ENCODE results near the gene ZDHHC1. TPM values are rescaled to one million over a fixed set of nuclear protein-coding genes. Genes with fewer than 3 reads are reported as not detected.

Gene ZDHHC1
- 4.2 to 7.1 TPM (median 6.6 TPM) in 5 replicates for total RNA-seq (2022; extraction: Qiagen RNA extraction)

DNA sequence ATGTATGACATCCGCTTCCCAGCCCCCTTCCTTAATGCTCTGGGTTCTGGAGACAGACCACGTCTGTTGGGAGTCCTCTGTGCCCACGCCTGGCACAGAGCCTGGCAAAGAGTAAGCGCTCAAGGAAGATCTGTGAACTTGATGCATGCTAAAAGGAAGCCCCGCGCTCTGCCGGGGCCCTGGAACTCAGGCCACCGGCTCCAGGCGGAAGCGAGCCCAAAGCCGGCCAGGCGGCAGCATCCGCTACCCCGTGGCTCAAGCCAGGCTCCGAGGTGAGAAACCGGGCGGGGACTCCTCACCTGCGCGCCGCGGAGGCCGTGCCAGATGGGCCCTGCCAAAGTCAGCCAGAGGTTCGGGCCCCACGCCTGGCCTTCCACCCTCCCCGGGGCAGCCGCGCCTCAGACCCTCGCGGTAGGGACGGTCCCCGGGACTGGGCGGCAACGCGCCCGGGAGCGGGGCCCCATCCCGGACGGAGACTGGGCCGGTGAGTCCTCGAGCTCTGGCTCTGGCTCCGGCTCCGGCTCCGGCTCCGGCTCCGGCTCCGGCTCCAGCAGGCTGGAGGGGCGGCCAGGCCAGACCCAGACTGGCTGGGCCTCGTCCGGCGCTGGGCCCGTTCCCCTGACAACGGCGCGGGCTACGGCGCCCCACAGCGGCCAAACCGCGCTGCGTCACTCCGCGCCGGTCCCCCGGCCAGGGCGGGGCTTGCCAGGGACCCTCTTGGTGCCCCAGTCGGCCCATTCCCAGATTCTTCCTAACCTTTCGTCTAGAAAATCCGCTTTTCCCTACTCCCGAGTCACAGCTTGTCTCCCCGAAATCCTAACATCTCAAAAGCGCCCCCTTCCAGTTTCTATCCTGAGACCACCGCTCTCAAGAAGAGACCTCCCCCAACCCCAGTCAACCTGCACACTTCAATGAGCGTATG, at the start of gene ZDHHC1:
Gene ZDHHC1 (minus strand): TSS at position 606 of the 922 bp plus-strand sequence. CDS start 8,702 bp downstream, outside the sequence.

DNA sequence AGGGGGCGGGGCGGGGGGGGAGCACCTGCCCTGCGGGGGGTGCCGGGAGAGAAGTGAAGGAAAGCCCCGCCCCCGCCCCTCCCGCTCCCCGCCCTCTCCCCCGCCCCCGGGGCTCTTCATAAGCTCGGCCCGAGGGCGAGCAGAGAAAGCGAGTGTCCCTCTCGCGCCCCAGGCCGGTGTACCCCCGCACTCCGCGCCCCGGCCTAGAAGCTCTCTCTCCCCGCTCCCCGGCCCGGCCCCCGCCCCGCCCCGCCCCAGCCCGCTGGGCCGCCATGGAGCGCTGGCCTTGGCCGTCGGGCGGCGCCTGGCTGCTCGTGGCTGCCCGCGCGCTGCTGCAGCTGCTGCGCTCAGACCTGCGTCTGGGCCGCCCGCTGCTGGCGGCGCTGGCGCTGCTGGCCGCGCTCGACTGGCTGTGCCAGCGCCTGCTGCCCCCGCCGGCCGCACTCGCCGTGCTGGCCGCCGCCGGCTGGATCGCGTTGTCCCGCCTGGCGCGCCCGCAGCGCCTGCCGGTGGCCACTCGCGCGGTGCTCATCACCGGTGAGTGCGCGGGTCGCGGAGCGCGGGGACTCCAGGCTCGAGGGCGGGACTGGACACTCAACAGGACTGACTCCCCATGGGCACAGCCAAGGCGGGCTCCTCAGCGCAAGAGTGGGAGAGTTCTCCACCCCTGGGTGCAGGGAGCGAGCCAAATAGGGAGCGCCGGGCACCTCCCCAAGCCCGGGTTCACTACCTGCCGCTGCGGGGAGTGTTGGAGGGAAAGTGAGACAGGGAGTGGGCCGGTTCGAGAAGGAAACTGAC, 14.9 kb upstream of the ZDHHC1 start, which contains the start of gene HSD11B2:
Gene HSD11B2 (plus strand): TSS at position 145 of the 798 bp plus-strand sequence. CDS start 128 bp downstream, at position 273.

GRCh38 chr16:67393111-67393787, 23.0 kb downstream of the ZDHHC1 start, which contains the start of gene TPPP3:
TSS of gene TPPP3 (minus strand) at chr16:67393498. CDS start at chr16:67391111, 2,387 bp downstream.

Other genes starting within 250 kb of the ZDHHC1 start
- gene NOL3, start 245.9 kb downstream of the ZDHHC1 start, total RNA-seq (2022; extraction: Qiagen RNA extraction): 87.9 to 116 TPM (median 113 TPM) in 5 replicates
- gene MATCAP1, start 232.5 kb downstream of the ZDHHC1 start, total RNA-seq (2022; extraction: Qiagen RNA extraction): 5.2 to 9.2 TPM (median 6.3 TPM) in 5 replicates
- 0.03 to 0.20 TPM (median 0.16 TPM) in 4 of 5 replicates, not detected in the other for gene EXOC3L1, start 226.3 kb downstream of the ZDHHC1 start, total RNA-seq (2022; extraction: Qiagen RNA extraction)
- 85.7 to 108 TPM (median 104 TPM) in 5 replicates for gene E2F4, start 224.3 kb downstream of the ZDHHC1 start, total RNA-seq (2022; extraction: Qiagen RNA extraction)
- gene ELMO3, start 217.3 kb downstream of the ZDHHC1 start, total RNA-seq (2022; extraction: Qiagen RNA extraction): 0.80 to 1.7 TPM (median 1.5 TPM) in 5 replicates
- gene TMEM208, start 189.3 kb downstream of the ZDHHC1 start, total RNA-seq (2022; extraction: Qiagen RNA extraction): 86.6 to 99.5 TPM (median 95.4 TPM) in 5 replicates
- gene FHOD1, start 169.0 kb downstream of the ZDHHC1 start, total RNA-seq (2022; extraction: Qiagen RNA extraction): 35.1 to 58.4 TPM (median 51.7 TPM) in 5 replicates
- 1.0 to 1.8 TPM (median 1.4 TPM) in 5 replicates for gene SLC9A5, start 167.5 kb downstream of the ZDHHC1 start, total RNA-seq (2022; extraction: Qiagen RNA extraction)
- 12.1 to 14.0 TPM (median 13.6 TPM) in 5 replicates for gene PLEKHG4, start 136.9 kb downstream of the ZDHHC1 start, total RNA-seq (2022; extraction: Qiagen RNA extraction)
- 0.09 to 0.34 TPM (median 0.19 TPM) in 5 replicates for gene KCTD19, start 89.7 kb downstream of the ZDHHC1 start, total RNA-seq (2022; extraction: Qiagen RNA extraction)
- gene LRRC36, start 89.7 kb downstream of the ZDHHC1 start, total RNA-seq (2022; extraction: Qiagen RNA extraction): 0.06 to 0.08 TPM (median 0.07 TPM) in 4 of 5 replicates, not detected in the other
- gene TPPP3, start 23.0 kb downstream of the ZDHHC1 start, total RNA-seq (2022; extraction: Qiagen RNA extraction): 8.4 to 16.1 TPM (median 13.5 TPM) in 5 replicates
- gene HSD11B2, start 14.6 kb upstream of the ZDHHC1 start, total RNA-seq (2022; extraction: Qiagen RNA extraction): 2.1 to 2.7 TPM (median 2.1 TPM) in 5 replicates
- 106 to 121 TPM (median 117 TPM) in 5 replicates for gene ATP6V0D1, start 64.7 kb upstream of the ZDHHC1 start, total RNA-seq (2022; extraction: Qiagen RNA extraction)
- 0.17 TPM in 1 of 5 replicates, not detected in the others for gene AGRP, start 67.1 kb upstream of the ZDHHC1 start, total RNA-seq (2022; extraction: Qiagen RNA extraction)
- 38.1 to 46.7 TPM (median 43.1 TPM) in 5 replicates for gene RIPOR1, start 112.4 kb upstream of the ZDHHC1 start, total RNA-seq (2022; extraction: Qiagen RNA extraction)
- gene CTCF, start 146.0 kb upstream of the ZDHHC1 start, total RNA-seq (2022; extraction: Qiagen RNA extraction): 32.3 to 36.0 TPM (median 33.3 TPM) in 5 replicates
- gene CARMIL2, start 228.7 kb upstream of the ZDHHC1 start, total RNA-seq (2022; extraction: Qiagen RNA extraction): 1.2 to 3.1 TPM (median 2.6 TPM) in 5 replicates
- gene ACD, start 243.8 kb upstream of the ZDHHC1 start, total RNA-seq (2022; extraction: Qiagen RNA extraction): 31.5 to 38.9 TPM (median 36.7 TPM) in 5 replicates
- 1.5 to 2.7 TPM (median 2.2 TPM) in 5 replicates for gene PARD6A, start 244.5 kb upstream of the ZDHHC1 start, total RNA-seq (2022; extraction: Qiagen RNA extraction)